ENCODE results near the gene OR7C1.

- TF ChIP-seq, protein P1, sequence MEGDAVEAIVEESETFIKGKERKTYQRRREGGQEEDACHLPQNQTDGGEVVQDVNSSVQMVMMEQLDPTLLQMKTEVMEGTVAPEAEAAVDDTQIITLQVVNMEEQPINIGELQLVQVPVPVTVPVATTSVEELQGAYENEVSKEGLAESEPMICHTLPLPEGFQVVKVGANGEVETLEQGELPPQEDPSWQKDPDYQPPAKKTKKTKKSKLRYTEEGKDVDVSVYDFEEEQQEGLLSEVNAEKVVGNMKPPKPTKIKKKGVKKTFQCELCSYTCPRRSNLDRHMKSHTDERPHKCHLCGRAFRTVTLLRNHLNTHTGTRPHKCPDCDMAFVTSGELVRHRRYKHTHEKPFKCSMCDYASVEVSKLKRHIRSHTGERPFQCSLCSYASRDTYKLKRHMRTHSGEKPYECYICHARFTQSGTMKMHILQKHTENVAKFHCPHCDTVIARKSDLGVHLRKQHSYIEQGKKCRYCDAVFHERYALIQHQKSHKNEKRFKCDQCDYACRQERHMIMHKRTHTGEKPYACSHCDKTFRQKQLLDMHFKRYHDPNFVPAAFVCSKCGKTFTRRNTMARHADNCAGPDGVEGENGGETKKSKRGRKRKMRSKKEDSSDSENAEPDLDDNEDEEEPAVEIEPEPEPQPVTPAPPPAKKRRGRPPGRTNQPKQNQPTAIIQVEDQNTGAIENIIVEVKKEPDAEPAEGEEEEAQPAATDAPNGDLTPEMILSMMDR (IDR thresholded peaks at IDR 0.05), result no peak
- no peak for TF ChIP-seq POLR2A (IDR thresholded peaks at IDR 0.05)
These were observed 64.8 kb downstream of the OR7C1 start for GRCh38 chr19:14770136-14770535.

All from ovary (tissue), 3 donors.